ENCODE measurements around the gene IL34.
A peak's percentile ranks its signal among the peaks of the same experiment; 100 is the strongest.

Gene IL34

GRCh38 chr16:70678898-70679670, 32.7 kb downstream of the IL34 start:
- no peak for DNase-seq

GRCh38 chr16:70679671-70680494, 33.5 kb downstream of the IL34 start:
- DNase-seq = no peak

DNA sequence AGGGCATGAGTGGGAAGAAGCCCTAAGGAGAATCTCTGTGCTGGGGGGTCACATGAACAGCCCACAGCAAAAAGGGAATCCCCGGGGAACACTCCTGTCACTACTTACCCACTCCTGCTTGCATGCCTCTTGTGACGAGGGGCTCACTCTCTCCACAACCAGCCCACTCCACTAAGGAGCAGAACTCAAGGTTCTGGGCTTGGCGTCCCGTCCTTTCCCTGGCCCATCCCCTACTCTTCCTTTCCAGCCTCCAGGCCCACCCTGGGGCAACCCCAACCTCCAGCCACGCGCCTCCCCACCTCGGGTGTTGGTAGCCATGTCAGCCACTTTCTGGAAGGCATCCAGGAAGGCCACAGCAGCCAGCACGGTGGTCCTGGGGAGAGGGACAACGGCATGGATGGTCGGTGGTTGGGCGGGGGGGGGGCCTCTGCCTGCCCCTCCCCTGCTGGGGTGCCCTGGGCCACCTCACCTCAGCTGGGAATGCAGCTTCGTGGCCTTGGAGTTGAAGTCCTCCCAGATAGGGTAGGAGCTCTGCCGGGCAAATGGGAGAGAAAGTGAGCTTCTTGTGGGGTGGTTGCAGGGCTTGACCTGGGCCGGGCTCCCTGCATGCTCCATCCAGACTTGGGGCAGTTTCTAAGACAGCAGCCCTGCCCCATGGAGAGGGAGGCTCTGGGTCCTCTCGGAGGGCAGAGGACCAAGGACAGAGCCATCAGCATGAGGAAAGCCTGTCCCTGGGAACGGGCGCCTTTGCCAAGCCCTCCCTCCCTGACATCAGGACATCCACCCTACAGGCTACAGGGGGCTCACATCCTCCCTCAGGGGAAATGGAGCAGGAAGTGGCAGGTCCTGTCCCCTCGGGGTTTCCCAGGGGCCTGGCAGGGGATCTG, 34.4 kb downstream of the IL34 start:
- no peak for DNase-seq

GRCh38 chr16:70681382-70682238, 35.3 kb downstream of the IL34 start:
- DNase-seq = no peak

- no peak for DNase-seq
These were observed 36.1 kb downstream of the IL34 start for GRCh38 chr16:70682239-70683145.

- DNase-seq = no peak
These were observed 37.0 kb downstream of the IL34 start for GRCh38 chr16:70683146-70683944.

GRCh38 chr16:70684146-70685060, 38.0 kb downstream of the IL34 start:
- DNase-seq = no peak

- peak; percentile 49 for DNase-seq
These were observed 38.9 kb downstream of the IL34 start for GRCh38 chr16:70685061-70685937.

GRCh38 chr16:70685938-70686375, 39.6 kb downstream of the IL34 start, which contains the start of gene MTSS2:
MTSS2 (minus strand) TSS chr16:70686053; CDS start chr16:70685791, 262 bp downstream.
- DNase-seq = peak; percentile 81

- DNase-seq = no peak
These were observed 40.2 kb downstream of the IL34 start for GRCh38 chr16:70686376-70687101.

DNA sequence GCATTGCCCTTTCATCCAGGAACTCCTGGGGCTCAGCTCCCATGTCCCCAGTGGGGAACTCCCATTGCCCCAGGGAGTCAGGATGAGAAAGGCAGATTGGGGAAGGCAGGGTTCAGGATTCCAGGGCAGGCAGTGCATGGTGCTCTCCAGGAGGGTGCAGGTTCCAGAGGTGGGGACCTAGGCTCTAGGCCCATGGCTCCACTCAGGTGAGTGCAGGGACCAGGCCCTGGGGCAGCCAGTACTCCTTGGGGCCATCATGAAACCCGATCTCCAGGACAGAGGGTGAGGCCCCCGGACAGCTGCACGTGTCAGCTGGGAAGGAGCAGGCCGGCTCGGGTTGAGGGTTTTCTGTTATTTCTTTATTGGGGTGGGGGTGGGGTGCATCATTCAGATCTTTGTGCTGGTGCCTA, 40.7 kb downstream of the IL34 start:
- DNase-seq = no peak

GRCh38 chr16:70687671-70688245, 41.4 kb downstream of the IL34 start:
- DNase-seq = no peak

DNA sequence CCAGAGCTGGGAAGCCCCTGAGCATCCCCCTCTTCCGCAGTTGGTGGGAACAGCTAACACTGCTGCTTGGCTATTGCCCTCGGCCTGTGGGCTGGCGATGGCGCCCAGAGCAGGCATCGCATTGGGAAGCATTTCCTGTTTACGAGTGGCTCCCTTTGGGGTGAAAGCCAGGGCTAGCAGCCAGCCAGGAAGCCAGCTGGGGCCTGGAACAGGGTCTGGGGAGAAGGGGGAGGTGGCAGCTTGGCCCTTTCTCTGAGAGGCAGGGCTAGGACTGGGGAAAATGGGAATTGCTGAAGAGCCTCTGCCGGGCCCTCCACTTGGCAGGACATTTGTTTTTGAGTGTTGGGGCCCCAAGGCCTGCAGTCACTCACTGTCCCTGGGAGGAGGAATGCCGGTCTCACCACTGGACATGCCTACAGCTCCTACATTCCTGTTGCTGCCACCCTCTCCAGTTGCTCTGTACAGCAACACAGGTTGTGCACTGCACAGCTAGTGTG, 41.9 kb downstream of the IL34 start:
- DNase-seq = no peak

DNA sequence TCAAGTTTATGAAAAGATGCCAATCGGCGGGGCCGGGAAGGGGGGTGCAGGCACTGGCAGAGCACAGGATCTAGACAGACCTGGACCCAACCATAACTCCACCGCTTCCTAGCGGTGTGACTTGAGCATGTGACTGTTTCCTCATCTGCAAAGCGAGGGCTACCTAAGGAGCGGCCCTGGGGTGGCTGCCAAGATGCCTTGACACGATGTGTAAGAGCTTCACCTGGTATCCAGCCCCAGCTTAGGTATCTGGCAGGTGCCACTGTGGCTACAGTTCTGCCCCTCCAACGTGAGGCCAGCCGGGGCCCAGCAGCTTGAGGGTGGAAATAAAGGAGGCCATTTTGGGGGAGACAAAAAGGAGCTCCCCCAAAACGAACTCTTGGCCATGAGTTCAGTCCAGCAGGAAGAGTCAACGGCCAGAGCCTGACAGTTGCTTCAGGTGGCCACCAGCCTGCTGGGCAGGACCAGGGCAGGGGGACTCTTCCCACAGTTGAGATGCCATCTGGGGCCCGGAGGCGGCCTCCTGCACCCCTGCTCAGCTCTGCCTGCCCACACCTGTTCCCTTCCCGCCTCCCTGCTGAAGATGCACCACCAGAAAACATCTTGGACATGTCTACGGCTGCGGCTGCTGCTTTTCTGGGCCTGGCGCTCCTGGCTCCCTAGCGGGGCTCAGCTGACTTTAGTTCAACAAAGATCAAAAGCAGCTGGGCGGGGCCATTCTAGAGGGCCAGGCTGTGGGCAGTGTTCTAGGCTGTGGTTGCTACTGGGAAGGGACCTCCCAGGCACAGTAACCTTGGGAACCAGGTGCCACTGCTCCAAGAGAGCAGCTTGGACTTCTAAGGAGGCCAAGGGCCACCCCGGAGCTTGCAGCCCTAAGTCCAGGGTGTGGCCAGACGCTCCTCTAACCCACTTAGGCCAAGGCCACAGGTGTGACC, 42.9 kb downstream of the IL34 start:
- peak; percentile 68 for DNase-seq
